H9 (cell line): ENCODE results near the gene NEAT1. TPM values are rescaled to one million over a fixed set of nuclear protein-coding genes. Genes with fewer than 3 reads are reported as not detected.

Experiments
- DNase-seq: peaks from one replicate; pipeline ENCODE4 v3.0.0-alpha.2; 2017
- H2AFZ ChIP-seq: one replicate; pipeline ENCODE4 v1.6.1; 2013; ENCODE audit warnings: mild to moderate bottlenecking, low read length, control low read depth, moderate library complexity
- H2AK5ac ChIP-seq: 2 replicates; pipeline ENCODE4 v1.6.1; 2013; ENCODE audit warnings: low read length, control low read depth, mixed read lengths; ENCODE audit not compliant: insufficient read length
- H2BK120ac ChIP-seq: one replicate; pipeline ENCODE4 v1.6.1; 2013; ENCODE audit warnings: low read depth, mild to moderate bottlenecking, low read length, control low read depth, inconsistent platforms; ENCODE audit not compliant: poor library complexity, severe bottlenecking
- H2BK12ac ChIP-seq: 2 replicates; pipeline ENCODE4 v1.6.1; 2013; ENCODE audit warnings: low read length, control low read depth, mixed read lengths, low read depth; ENCODE audit not compliant: insufficient read length
- H2BK15ac ChIP-seq: 2 replicates; pipeline ENCODE4 v1.6.1; 2013; ENCODE audit warnings: low read depth, low read length, control low read depth
- H2BK20ac ChIP-seq: one replicate; pipeline ENCODE4 v1.6.1; 2013; ENCODE audit warnings: low read depth, mild to moderate bottlenecking, low read length, control low read depth, inconsistent platforms; ENCODE audit not compliant: poor library complexity, severe bottlenecking
- H2BK5ac ChIP-seq: 2 replicates; pipeline ENCODE4 v1.6.1; 2013; ENCODE audit warnings: low read length, control low read depth, mixed read lengths; ENCODE audit not compliant: insufficient read length
- H3K14ac ChIP-seq: 2 replicates; pipeline ENCODE4 v1.6.1; 2013; ENCODE audit warnings: low read length, control low read depth; ENCODE audit not compliant: insufficient read depth
- H3K18ac ChIP-seq: 2 replicates; pipeline ENCODE4 v1.6.1; 2013; ENCODE audit warnings: low read depth, mild to moderate bottlenecking, mixed read lengths, low read length, control low read depth; ENCODE audit not compliant: insufficient read length
- H3K23ac ChIP-seq: 2 replicates; pipeline ENCODE4 v1.6.1; 2013; ENCODE audit warnings: low read length, control low read depth, mixed read lengths, low read depth; ENCODE audit not compliant: insufficient read length
- H3K23me2 ChIP-seq: 2 replicates; pipeline ENCODE4 v1.6.1; 2013; ENCODE audit warnings: low read depth, mild to moderate bottlenecking, mixed read lengths, low read length, control low read depth; ENCODE audit not compliant: insufficient read length, poor library complexity, severe bottlenecking
- H3K27ac ChIP-seq: 2 replicates; pipeline ENCODE4 v1.5.1; 2013; ENCODE audit warnings: low read length, control low read depth, mixed read lengths, low read depth; ENCODE audit not compliant: insufficient read length
- H3K27me3 ChIP-seq: 2 replicates; pipeline ENCODE4 v1.6.1; 2013; ENCODE audit warnings: low read length, control low read depth, inconsistent platforms; ENCODE audit not compliant: insufficient read depth
- H3K4ac ChIP-seq: 2 replicates; pipeline ENCODE4 v1.6.1; 2013; ENCODE audit warnings: low read depth, mild to moderate bottlenecking, control low read depth, inconsistent platforms, low read length, moderate library complexity
- H3K4me1 ChIP-seq: 2 replicates; pipeline ENCODE4 v1.6.1; 2013; ENCODE audit warnings: low read length, control low read depth, inconsistent platforms; ENCODE audit not compliant: insufficient read depth
- H3K4me2 ChIP-seq: 2 replicates; pipeline ENCODE4 v1.6.1; 2013; ENCODE audit warnings: low read length, control low read depth, mixed read lengths; ENCODE audit not compliant: insufficient read length, insufficient read depth
- H3K56ac ChIP-seq: 2 replicates; pipeline ENCODE4 v1.6.1; 2013; ENCODE audit warnings: low read depth, mild to moderate bottlenecking, mixed read lengths, low read length, control low read depth; ENCODE audit not compliant: insufficient read length
- H3K79me1 ChIP-seq: 2 replicates; pipeline ENCODE4 v1.6.1; 2013; ENCODE audit warnings: low read depth, mild to moderate bottlenecking, moderate library complexity, low read length, control low read depth, inconsistent platforms; ENCODE audit not compliant: insufficient read depth, poor library complexity, severe bottlenecking
- H3K79me2 ChIP-seq: 2 replicates; pipeline ENCODE4 v1.6.1; 2013; ENCODE audit warnings: low read length, control low read depth, inconsistent platforms; ENCODE audit not compliant: insufficient read depth
- H3K9ac ChIP-seq: 2 replicates; pipeline ENCODE4 v1.6.1; 2013; ENCODE audit warnings: low read length, control low read depth, mixed read lengths; ENCODE audit not compliant: insufficient read length; ENCODE audit errors: extremely low read depth
- H3K9me3 ChIP-seq: one replicate; pipeline ENCODE4 v1.6.1; 2013; ENCODE audit warnings: low read depth, low read length, inconsistent platforms; ENCODE audit not compliant: control insufficient read depth
- H3T11ph ChIP-seq: one replicate; pipeline ENCODE4 v1.6.1; 2013; ENCODE audit warnings: mild to moderate bottlenecking, low read length, control low read depth, inconsistent platforms
- H4K20me1 ChIP-seq: one replicate; pipeline ENCODE4 v1.6.1; 2013; ENCODE audit not compliant: control insufficient read depth, insufficient read length, insufficient read depth
- H4K5ac ChIP-seq: 2 replicates; pipeline ENCODE4 v1.6.1; 2013; ENCODE audit warnings: low read depth, mild to moderate bottlenecking, mixed read lengths, low read length, control low read depth; ENCODE audit not compliant: insufficient read length
- H4K8ac ChIP-seq: replicated peaks from 2 replicates; pipeline ENCODE4 v1.6.1; 2013; ENCODE audit warnings: low read length, control low read depth, mixed read lengths, low read depth; ENCODE audit not compliant: insufficient read length
- H4K91ac ChIP-seq: 2 replicates; pipeline ENCODE4 v1.6.1; 2013; ENCODE audit warnings: low read depth, mild to moderate bottlenecking, moderate library complexity, mixed read lengths, low read length, control low read depth; ENCODE audit not compliant: insufficient read length
- H3K27ac Mint-ChIP-seq, 3 experiments: 2 replicates in 2 of 3; 3 replicates in 1 of 3; pipeline ENCODE4 v1.8.0; 2020 to 2021; ENCODE audit warnings: mixed read lengths in 3 of 3, mild to moderate bottlenecking in 1 of 3, moderate library complexity in 1 of 3
- H3K27me3 Mint-ChIP-seq: 2 replicates; pipeline ENCODE4 v1.8.0; 2021; ENCODE audit warnings: low read depth, mild to moderate bottlenecking, moderate library complexity, mixed read lengths
- H3K36me3 Mint-ChIP-seq, 3 experiments: 2 replicates in 2 of 3; 3 replicates in 1 of 3; pipeline ENCODE4 v1.8.0; 2020 to 2021; ENCODE audit warnings: low read depth in 3 of 3, mixed read lengths in 3 of 3; ENCODE audit not compliant: insufficient read depth in 1 of 3
- H3K4me1 Mint-ChIP-seq, 2 experiments: 2 replicates each; pipeline ENCODE4 v1.8.0; 2020; ENCODE audit warnings: mixed read lengths in 2 of 2
- H3K4me3 Mint-ChIP-seq, 2 experiments: 2 replicates in 1 of 2; 3 replicates in 1 of 2; pipeline ENCODE4 v1.8.0; 2020 to 2021; ENCODE audit warnings: mild to moderate bottlenecking in 2 of 2, mixed read lengths in 2 of 2, moderate library complexity in 1 of 2
- H3K9me3 Mint-ChIP-seq, 2 experiments: 2 replicates in 1 of 2; 3 replicates in 1 of 2; pipeline ENCODE4 v1.8.0; 2020; ENCODE audit warnings: mild to moderate bottlenecking in 2 of 2, mixed read lengths in 2 of 2, moderate library complexity in 1 of 2
- WGBS: extraction: QIAGEN DNeasy Blood & Tissue Kit; methylation state at CpG from one replicate; pipeline ENCODE4 v1.1.7; 2013; ENCODE audit warnings: missing lambda C conversion rate, low lambda C conversion rate, mixed read lengths; ENCODE audit not compliant: insufficient read length; ENCODE audit errors: extremely low coverage; 5-methylcytosine and 5-hydroxymethylcytosine counted together
- total RNA-seq: library from RNA; stranded (reverse); gene quantifications from 2 replicates; pipeline ENCODE4 v1.2.1, GENCODE V29; 2021
- TF ChIP-seq, protein P1 (sequence below): fragments of 200-600 bp; sonication (generic); conservative IDR thresholded peaks from 3 replicates; pipeline ENCODE4 v1.8.0; 2021; ENCODE audit warnings: antibody characterized with exemption, mild to moderate bottlenecking

The NEAT1 gene
- total RNA-seq, 1 experiment from 2014 or later, result 12.7 TPM

DNA sequence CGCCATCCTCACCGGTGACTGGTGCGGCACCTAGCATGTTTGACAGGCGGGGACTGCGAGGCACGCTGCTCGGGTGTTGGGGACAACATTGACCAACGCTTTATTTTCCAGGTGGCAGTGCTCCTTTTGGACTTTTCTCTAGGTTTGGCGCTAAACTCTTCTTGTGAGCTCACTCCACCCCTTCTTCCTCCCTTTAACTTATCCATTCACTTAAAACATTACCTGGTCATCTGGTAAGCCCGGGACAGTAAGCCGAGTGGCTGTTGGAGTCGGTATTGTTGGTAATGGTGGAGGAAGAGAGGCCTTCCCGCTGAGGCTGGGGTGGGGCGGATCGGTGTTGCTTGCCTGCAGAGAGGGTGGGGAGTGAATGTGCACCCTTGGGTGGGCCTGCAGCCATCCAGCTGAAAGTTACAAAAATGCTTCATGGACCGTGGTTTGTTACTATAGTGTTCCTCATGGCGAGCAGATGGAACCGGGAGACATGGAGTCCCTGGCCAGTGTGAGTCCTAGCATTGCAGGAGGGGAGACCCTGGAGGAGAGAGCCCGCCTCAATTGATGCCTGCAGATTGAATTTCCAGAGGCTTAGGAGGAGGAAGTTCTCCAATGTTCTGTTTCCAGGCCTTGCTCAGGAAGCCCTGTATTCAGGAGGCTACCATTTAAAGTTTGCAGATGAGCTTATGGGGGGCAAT lies 1.1 kb downstream of the NEAT1 start:
- Histone ChIP-seq H3K27me3 (no peaks in the 10 kb centered on the region), H3K23me2 (peaks cover 13% of the 10 kb centered on the region), H3K9me3 (no peaks in the 10 kb centered on the region), H2BK5ac (no peak overlapping the region), H2BK120ac (no peak overlapping the region), H2BK20ac (no peak overlapping the region), H3K9ac (peak overlapping the region; percentile 3), H3K27ac (no peak overlapping the region), H3K56ac (no peak overlapping the region), H4K20me1 (peaks cover 2% of the 10 kb centered on the region), H4K5ac (no peak overlapping the region), H3K14ac (peak overlapping the region; percentile 13), H3K23ac (no peak overlapping the region), H4K8ac (no peak overlapping the region), H3K79me1 (no peaks in the 10 kb centered on the region), H3K4me1 (peaks cover 25% of the 10 kb centered on the region), H2BK15ac (no peak overlapping the region), H2AK5ac (no peak overlapping the region), H3T11ph (no peak overlapping the region), H2BK12ac (no peak overlapping the region), H2AFZ (no peak overlapping the region), H4K91ac (peak overlapping the region; percentile 21), H3K18ac (peak overlapping the region; percentile 18), H3K4me2 (peak overlapping the region; percentile 67), H3K79me2 (peaks cover 2% of the 10 kb centered on the region; the same call in 1 of the 2 replicates), H3K4ac (no peak overlapping the region)
- no CpG with 5 or more reads among the region's 19 CpGs for WGBS
- H3K4me3 Mint-ChIP-seq, result peak overlapping the region; percentile 56 to 74; a peak in 4 of 5 replicates
- H3K27me3 Mint-ChIP-seq, result peaks cover 3% of the 10 kb centered on the region
- peak overlapping the region in 1 of 3 experiments; percentile 56; a peak in 1 of 7 replicates for H3K27ac Mint-ChIP-seq
- no peaks in the 10 kb centered on the region; a peak in 1 of 5 replicates for H3K9me3 Mint-ChIP-seq
- H3K36me3 Mint-ChIP-seq, result no peaks in the 10 kb centered on the region
- TF ChIP-seq, protein P1, sequence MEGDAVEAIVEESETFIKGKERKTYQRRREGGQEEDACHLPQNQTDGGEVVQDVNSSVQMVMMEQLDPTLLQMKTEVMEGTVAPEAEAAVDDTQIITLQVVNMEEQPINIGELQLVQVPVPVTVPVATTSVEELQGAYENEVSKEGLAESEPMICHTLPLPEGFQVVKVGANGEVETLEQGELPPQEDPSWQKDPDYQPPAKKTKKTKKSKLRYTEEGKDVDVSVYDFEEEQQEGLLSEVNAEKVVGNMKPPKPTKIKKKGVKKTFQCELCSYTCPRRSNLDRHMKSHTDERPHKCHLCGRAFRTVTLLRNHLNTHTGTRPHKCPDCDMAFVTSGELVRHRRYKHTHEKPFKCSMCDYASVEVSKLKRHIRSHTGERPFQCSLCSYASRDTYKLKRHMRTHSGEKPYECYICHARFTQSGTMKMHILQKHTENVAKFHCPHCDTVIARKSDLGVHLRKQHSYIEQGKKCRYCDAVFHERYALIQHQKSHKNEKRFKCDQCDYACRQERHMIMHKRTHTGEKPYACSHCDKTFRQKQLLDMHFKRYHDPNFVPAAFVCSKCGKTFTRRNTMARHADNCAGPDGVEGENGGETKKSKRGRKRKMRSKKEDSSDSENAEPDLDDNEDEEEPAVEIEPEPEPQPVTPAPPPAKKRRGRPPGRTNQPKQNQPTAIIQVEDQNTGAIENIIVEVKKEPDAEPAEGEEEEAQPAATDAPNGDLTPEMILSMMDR, result no peak
- H3K4me1 Mint-ChIP-seq, result peaks cover 81 to 86% of the 10 kb centered on the region in 2 experiments
- DNase-seq, result no peak
